HEK293T (cell line): ENCODE data around the gene PSMC3IP.

Experiments used
- SP1 ChIP-seq: fragments of 450-650 bp; IDR thresholded peaks from 2 replicates; pipeline ENCODE4 v1.6.1; 2017
- TARDBP ChIP-seq: fragments of 450-650 bp; IDR thresholded peaks from 2 replicates; pipeline ENCODE4 v1.6.1; 2016

DNA sequence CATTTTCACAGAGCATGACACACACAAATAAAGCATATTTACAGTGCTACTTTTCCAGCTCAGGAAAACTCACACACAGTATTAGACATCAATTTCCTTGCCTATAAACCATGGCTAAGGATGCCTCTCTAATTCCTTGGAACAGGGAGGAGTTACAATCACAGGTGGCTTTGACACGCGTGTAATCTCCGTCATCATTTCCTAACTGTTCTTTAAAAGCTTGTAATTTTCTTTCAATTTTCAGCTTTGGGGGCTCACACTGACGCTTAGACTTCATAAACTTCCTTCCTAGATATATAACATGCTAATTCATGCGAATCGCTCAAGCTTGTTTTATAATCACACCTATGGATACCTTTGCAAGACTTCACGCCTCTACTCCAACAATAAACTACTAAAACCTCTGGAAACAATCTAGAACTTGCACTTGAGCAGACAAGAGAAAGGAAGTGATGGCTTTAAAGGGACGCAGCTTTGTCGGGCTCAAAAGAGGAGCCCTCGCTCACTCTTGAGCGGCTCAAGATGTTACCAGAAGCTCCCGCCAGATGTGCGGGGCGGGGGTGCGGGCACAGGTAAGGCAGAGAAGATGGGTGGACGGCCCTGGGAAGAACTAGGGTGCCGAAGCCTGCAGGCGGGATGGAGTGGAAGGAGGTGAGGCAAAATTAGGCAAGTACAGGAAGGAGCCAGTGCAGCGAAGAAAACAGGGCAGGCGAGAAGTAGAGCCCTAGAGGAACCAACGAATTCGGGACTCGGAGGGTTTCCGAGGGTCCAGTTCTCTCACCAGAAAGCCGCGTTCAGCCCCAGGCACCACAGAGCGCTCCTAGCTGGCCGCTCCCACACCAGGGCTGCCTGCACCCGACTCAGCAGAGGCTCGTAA, 31.0 kb upstream of the PSMC3IP start:
- TF ChIP-seq SP1: no peak
- TF ChIP-seq TARDBP: no peak
